ENCODE measurements around the gene SNRNP35. TPM values are rescaled to one million over a fixed set of nuclear protein-coding genes. Genes with fewer than 3 reads are reported as not detected.

The SNRNP35 gene
- total RNA-seq, 1 donor from 2014 or later = 23.0 TPM

DNA sequence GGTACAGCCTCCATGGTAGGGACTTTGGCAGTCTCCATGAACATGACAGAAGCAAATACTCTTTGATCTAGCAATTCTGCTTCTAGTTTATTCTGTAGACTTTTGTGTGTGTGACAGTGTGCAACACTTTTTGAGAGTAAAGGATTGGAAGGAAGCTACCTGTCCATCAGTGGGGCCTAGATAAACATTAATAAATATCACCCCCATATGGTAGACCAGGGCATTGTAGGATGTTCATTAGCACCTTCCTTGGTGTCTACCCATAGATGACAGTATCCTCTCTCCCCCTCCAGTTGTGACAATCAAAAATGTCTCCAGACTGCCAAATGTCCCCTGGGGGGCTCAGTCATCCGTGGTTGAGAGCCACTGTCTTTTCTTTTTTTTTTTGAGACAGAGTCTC is 10.8 kb downstream of the SNRNP35 start:
- TF ChIP-seq, protein P1, sequence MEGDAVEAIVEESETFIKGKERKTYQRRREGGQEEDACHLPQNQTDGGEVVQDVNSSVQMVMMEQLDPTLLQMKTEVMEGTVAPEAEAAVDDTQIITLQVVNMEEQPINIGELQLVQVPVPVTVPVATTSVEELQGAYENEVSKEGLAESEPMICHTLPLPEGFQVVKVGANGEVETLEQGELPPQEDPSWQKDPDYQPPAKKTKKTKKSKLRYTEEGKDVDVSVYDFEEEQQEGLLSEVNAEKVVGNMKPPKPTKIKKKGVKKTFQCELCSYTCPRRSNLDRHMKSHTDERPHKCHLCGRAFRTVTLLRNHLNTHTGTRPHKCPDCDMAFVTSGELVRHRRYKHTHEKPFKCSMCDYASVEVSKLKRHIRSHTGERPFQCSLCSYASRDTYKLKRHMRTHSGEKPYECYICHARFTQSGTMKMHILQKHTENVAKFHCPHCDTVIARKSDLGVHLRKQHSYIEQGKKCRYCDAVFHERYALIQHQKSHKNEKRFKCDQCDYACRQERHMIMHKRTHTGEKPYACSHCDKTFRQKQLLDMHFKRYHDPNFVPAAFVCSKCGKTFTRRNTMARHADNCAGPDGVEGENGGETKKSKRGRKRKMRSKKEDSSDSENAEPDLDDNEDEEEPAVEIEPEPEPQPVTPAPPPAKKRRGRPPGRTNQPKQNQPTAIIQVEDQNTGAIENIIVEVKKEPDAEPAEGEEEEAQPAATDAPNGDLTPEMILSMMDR (IDR thresholded peaks at IDR 0.05; ENCODE audit: borderline replicate concordance) = no peak
- H3K27ac ChIP-seq (replicated peaks) = no peak overlapping the region
- H3K9me3 ChIP-seq (replicated peaks) = no peaks in the 10 kb centered on the region
- no peak for DNase-seq
- H3K36me3 ChIP-seq = peaks cover 57% of the 10 kb centered on the region
- peaks cover 66% of the 10 kb centered on the region for H3K4me1 ChIP-seq
- H3K4me3 ChIP-seq = no peak overlapping the region
- intact Hi-C loops (cut with micrococcal nuclease) = no loop called here
- no peaks in the 10 kb centered on the region for H3K27me3 ChIP-seq (ENCODE audit: low read depth)

DNA sequence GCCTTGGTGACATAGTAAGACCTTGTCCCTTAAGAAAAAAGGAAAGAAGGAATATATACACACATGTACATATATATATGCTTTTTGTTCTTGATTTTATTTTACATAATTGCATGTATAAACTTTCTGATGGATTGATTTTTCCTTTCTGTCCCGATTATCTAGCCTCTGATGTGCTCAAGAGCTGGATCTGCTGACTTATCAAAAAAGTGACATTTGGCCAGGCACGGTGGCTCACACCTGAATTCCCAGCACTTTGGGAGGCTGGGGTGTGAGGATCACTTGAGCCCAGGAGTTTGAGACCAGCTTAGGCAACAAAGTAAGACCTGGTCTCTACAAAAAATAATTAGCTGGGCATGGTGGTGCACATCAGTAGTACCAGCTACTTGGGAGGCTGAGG is 12.0 kb downstream of the SNRNP35 start:
- Histone ChIP-seq H3K27ac (replicated peaks) (peak overlapping the region; percentile 93), H3K9me3 (replicated peaks) (no peaks in the 10 kb centered on the region), H3K4me3 (no peak overlapping the region), H3K4me1 (peaks cover 67% of the 10 kb centered on the region), H3K27me3 (ENCODE audit: low read depth) (no peaks in the 10 kb centered on the region), H3K36me3 (peaks cover 55% of the 10 kb centered on the region)
- DNase-seq = no peak
- intact Hi-C loops (cut with micrococcal nuclease) = no loop called here
- TF ChIP-seq, protein P1 (IDR thresholded peaks at IDR 0.05; ENCODE audit: borderline replicate concordance) = no peak

DNA sequence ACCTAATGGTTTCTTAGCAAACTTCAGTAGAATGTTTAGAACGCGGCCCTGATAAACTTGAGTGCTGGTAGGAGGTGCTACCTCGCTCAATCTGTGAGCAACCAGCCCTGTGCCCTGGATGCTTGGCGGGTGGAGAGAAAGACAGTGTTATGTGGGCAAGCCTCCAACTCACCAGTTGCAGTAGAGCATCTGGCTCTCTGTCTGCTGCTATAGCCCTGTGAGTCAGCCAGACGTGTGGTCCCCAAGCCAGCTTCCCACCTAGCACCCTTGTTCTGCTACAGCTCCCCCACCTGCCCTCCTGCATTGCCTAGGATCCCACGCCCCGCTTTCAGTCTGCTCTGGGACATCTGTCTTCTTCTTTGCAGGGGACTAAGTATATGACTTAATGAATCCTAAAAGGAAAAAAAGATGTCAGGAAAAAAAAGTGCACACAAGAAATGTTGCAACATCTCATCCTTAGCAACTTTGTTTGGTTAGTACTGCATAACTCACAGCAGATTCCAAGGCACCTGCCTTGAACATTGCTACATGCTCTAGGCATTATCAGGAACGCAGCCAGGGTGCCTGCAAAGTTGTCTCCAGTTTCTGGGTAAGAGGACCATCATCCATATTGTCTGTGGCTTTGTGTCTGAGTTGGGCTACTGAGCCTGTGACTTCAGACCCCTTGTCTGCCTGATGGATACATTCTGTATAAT is 13.6 kb downstream of the SNRNP35 start:
- Histone ChIP-seq H3K36me3 (peaks cover 43% of the 10 kb centered on the region), H3K9me3 (replicated peaks) (no peaks in the 10 kb centered on the region), H3K4me1 (peaks cover 66% of the 10 kb centered on the region), H3K27me3 (ENCODE audit: low read depth) (no peaks in the 10 kb centered on the region), H3K27ac (replicated peaks) (peak overlapping the region; percentile 93), H3K4me3 (no peak overlapping the region)
- peak; percentile 57 for DNase-seq
- intact Hi-C loops (cut with micrococcal nuclease) = no loop called here
- TF ChIP-seq, protein P1 (IDR thresholded peaks at IDR 0.05; ENCODE audit: borderline replicate concordance) = no peak

DNA sequence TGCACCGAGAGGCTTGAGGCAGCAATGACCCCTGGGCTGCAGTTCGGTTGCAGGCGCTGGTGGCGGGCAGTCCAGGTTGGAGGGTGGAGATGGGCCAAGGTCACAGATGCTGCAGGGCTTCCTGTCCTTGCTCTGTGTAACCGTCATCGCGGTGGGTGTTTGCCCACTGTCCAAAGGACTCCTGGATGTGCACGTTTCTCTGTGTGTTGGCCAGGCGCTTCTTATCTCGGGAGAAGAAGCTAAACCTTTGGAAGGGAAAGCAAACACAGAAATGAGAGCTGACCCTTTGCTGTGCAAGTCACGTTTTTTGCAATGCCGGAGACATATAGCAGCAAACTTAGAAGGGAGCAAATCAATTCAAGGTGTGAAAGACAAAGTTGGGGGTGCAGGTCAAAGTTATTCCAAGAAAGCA is 14.5 kb downstream of the SNRNP35 start:
- intact Hi-C loops (cut with micrococcal nuclease) = no loop called here
- H3K36me3 ChIP-seq = peaks cover 48% of the 10 kb centered on the region

DNA sequence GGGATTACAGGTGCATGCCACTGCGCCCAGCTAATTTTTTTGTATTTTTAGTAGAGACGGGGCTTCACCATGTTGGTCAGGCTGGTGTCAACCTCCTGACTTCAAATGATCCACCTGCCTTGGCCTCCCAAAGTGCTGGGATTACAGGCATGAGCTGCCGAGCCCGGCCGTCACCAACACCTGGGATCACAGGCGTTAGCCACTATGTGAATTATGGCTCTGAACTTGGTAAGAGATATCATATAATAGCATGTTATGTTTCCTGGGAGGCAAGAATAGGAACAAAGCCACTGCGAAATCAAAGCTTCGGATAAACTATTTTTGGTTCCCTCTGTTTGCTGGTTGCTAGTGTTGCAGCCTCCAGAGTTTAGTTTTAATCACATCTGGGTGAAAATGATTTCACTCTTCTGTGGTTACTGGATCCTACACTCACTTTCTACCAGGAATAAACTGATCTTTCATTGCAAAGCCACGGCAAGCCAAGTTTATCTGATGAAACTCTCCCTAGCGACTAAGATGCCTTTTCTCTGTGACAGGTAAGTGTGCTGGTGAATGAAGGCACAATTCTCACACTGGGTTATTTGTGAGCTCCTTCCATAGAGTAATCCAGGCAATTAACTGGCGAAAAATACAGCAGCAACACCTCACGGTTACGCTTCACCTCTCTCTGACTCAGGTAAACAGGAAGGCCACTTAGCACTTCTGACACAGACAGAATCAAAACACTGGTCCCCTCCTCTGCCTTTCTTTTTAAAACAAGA is 16.7 kb downstream of the SNRNP35 start:
- peaks cover 78% of the 10 kb centered on the region for H3K4me1 ChIP-seq
- H3K4me3 ChIP-seq = peak overlapping the region; percentile 35
- no peaks in the 10 kb centered on the region for H3K27me3 ChIP-seq (ENCODE audit: low read depth)
- no peaks in the 10 kb centered on the region for H3K9me3 ChIP-seq (replicated peaks)
- peak; percentile 45 for DNase-seq
- H3K36me3 ChIP-seq = peaks cover 58% of the 10 kb centered on the region
- intact Hi-C loops (cut with micrococcal nuclease) = no loop called here
- H3K27ac ChIP-seq (replicated peaks) = peak overlapping the region; percentile 93
- TF ChIP-seq, protein P1 (IDR thresholded peaks at IDR 0.05; ENCODE audit: borderline replicate concordance) = no peak

More for the DNA sequence above, 14.5 kb downstream of the SNRNP35 start:
- Histone ChIP-seq H3K4me3 (no peak overlapping the region), H3K9me3 (replicated peaks) (no peaks in the 10 kb centered on the region), H3K27ac (replicated peaks) (peak overlapping the region; percentile 93), H3K4me1 (peaks cover 63% of the 10 kb centered on the region), H3K27me3 (ENCODE audit: low read depth) (no peaks in the 10 kb centered on the region)
- DNase-seq = no peak
- TF ChIP-seq, protein P1 (IDR thresholded peaks at IDR 0.05; ENCODE audit: borderline replicate concordance) = no peak

Data from left ventricle myocardium inferior (tissue), 1 donor.